GM18907 (cell line): ENCODE results near the gene TET2.

Experiments used
- ATAC-seq: cut with Tn5 transposase; IDR thresholded peaks from one replicate; pipeline ENCODE4 v1.9.1; 2021; ENCODE audit warnings: mild to moderate bottlenecking, moderate library complexity; ENCODE audit not compliant: unreplicated experiment

The TET2 gene

GRCh38 chr4:105230287-105230686 lies 83.6 kb downstream of the TET2 start:
- no peak for ATAC-seq

- no peak for ATAC-seq
These were observed 85.7 kb downstream of the TET2 start for GRCh38 chr4:105232374-105232773.

GRCh38 chr4:105234582-105234981 lies 87.9 kb downstream of the TET2 start:
- no peak for ATAC-seq

GRCh38 chr4:105236202-105236915 lies 89.7 kb downstream of the TET2 start:
- ATAC-seq = peak; percentile 93

- peak; percentile 14 for ATAC-seq
These were observed 90.2 kb downstream of the TET2 start for GRCh38 chr4:105236916-105237311.

GRCh38 chr4:105240037-105240436 lies 93.4 kb downstream of the TET2 start:
- ATAC-seq = no peak

- no peak for ATAC-seq
These were observed 94.8 kb downstream of the TET2 start for GRCh38 chr4:105241451-105241850.

- no peak for ATAC-seq
These were observed 96.8 kb downstream of the TET2 start for GRCh38 chr4:105243446-105243845.

- no peak for ATAC-seq
These were observed 100.0 kb downstream of the TET2 start for GRCh38 chr4:105246712-105247111.

- no peak for ATAC-seq
These were observed 101.9 kb downstream of the TET2 start for GRCh38 chr4:105248613-105249012.

- ATAC-seq = no peak
These were observed 111.3 kb downstream of the TET2 start for GRCh38 chr4:105257817-105258495.

- no peak for ATAC-seq
These were observed 119.0 kb downstream of the TET2 start for GRCh38 chr4:105265689-105266088.

GRCh38 chr4:105267280-105267679 lies 120.6 kb downstream of the TET2 start:
- ATAC-seq = no peak

- ATAC-seq = no peak
These were observed 125.3 kb downstream of the TET2 start for GRCh38 chr4:105272002-105272401.

- no peak for ATAC-seq
These were observed 126.6 kb downstream of the TET2 start for GRCh38 chr4:105273230-105273629.

- no peak for ATAC-seq
These were observed 127.4 kb downstream of the TET2 start for GRCh38 chr4:105274090-105274489.

GRCh38 chr4:105274504-105274903 lies 127.8 kb downstream of the TET2 start:
- no peak for ATAC-seq

- ATAC-seq = no peak
These were observed 129.9 kb downstream of the TET2 start for GRCh38 chr4:105276361-105277104.

GRCh38 chr4:105277702-105278101 lies 131.0 kb downstream of the TET2 start:
- ATAC-seq = no peak

- ATAC-seq = no peak
These were observed 132.6 kb downstream of the TET2 start for GRCh38 chr4:105279314-105279713.

GRCh38 chr4:105280338-105281123 lies 133.9 kb downstream of the TET2 start:
- no peak for ATAC-seq
